IMR-90 (cell line): Measurements from ENCODE around the gene TAF1L. TPM values are rescaled to one million over a fixed set of nuclear protein-coding genes. Genes with fewer than 3 reads are reported as not detected.

ENCODE experiments used
- ATAC-seq: fragments of 200-7000 bp; cut with Tn5 transposase; 2 replicates; pipeline ENCODE4 v1.9.1; 2020; ENCODE audit warnings: low read depth, mild to moderate bottlenecking, moderate library complexity
- BruUV-seq: library from RNA; stranded (reverse); fragments of 400-500 nt; replicated peaks from 2 replicates; lab custom pipeline; 2021; lab: Mats Ljungman, UMichigan
- CTCF ChIA-PET: fragments of 300-600 bp; formaldehyde crosslinking; extraction: SDS; loops from one replicate; lab custom pipeline; 2021; ENCODE audit warnings: antibody characterized with exemption; lab: Yijun Ruan, JAX
- POLR2A ChIA-PET: fragments of 300-600 bp; sonication (Branson Sonifier 250); formaldehyde crosslinking; loops from one replicate; lab custom pipeline; 2022; ENCODE audit warnings: antibody characterized with exemption; ENCODE audit not compliant: unreplicated experiment; lab: Charles Lee
- DNase-seq: peaks from one replicate; pipeline ENCODE4 v3.0.0; 2013
- H2AFZ ChIP-seq: replicated peaks from 2 replicates; pipeline ENCODE3; 2013; ENCODE audit warnings: low read length, mild to moderate bottlenecking; ENCODE audit not compliant: poor library complexity
- H2AK5ac ChIP-seq: 2 replicates; pipeline ENCODE4 v1.6.1; 2013; ENCODE audit warnings: low read depth, low read length, inconsistent platforms
- H2AK9ac ChIP-seq: replicated peaks from 2 replicates; pipeline ENCODE3; 2013; ENCODE audit warnings: mild to moderate bottlenecking, low read depth, low read length, moderate library complexity; ENCODE audit not compliant: poor library complexity
- H2BK120ac ChIP-seq: 2 replicates; pipeline ENCODE4 v1.6.1; 2013; ENCODE audit warnings: low read depth, low read length, inconsistent platforms
- H2BK15ac ChIP-seq: 3 replicates; pipeline ENCODE4 v1.6.1; 2013; ENCODE audit warnings: low read depth, low read length, inconsistent platforms
- H2BK20ac ChIP-seq: 2 replicates; pipeline ENCODE4 v1.6.1; 2013; ENCODE audit warnings: low read depth, mild to moderate bottlenecking, inconsistent platforms, low read length, moderate library complexity
- H2BK5ac ChIP-seq: 2 replicates; pipeline ENCODE4 v1.6.1; 2013; ENCODE audit warnings: mild to moderate bottlenecking, low read depth, low read length, inconsistent platforms; ENCODE audit not compliant: poor library complexity, severe bottlenecking
- H3K14ac ChIP-seq: replicated peaks from 2 replicates; pipeline ENCODE4 v1.6.1; 2013; ENCODE audit warnings: low read depth, low read length, inconsistent platforms
- H3K18ac ChIP-seq: 2 replicates; pipeline ENCODE4 v1.6.1; 2013; ENCODE audit warnings: low read depth, low read length, control low read depth
- H3K23ac ChIP-seq: 2 replicates; pipeline ENCODE4 v1.6.1; 2013; ENCODE audit warnings: low read depth, low read length, inconsistent platforms
- H3K27ac ChIP-seq: 2 replicates; pipeline ENCODE4 v1.5.1; 2013; ENCODE audit warnings: mild to moderate bottlenecking, control low read depth, low read length; ENCODE audit not compliant: insufficient read depth
- H3K27me3 ChIP-seq: 2 replicates; pipeline ENCODE4 v1.6.1; 2013; ENCODE audit warnings: low read length; ENCODE audit not compliant: control insufficient read depth, insufficient read depth
- H3K36me3 ChIP-seq: 2 replicates; pipeline ENCODE4 v1.6.1; 2013; ENCODE audit warnings: low read length, mixed read lengths; ENCODE audit not compliant: control insufficient read depth, insufficient read depth
- H3K4ac ChIP-seq: 2 replicates; pipeline ENCODE4 v1.6.1; 2013; ENCODE audit warnings: low read depth, low read length, inconsistent platforms
- H3K4me1 ChIP-seq: 2 replicates; pipeline ENCODE4 v1.6.1; 2013; ENCODE audit warnings: low read length, mixed read lengths; ENCODE audit not compliant: control insufficient read depth, insufficient read depth
- H3K4me2 ChIP-seq: 2 replicates; pipeline ENCODE4 v1.6.1; 2013; ENCODE audit warnings: low read depth, mild to moderate bottlenecking, control low read depth, low read length, moderate library complexity
- H3K4me3 ChIP-seq: 2 replicates; pipeline ENCODE4 v1.5.1; 2013; ENCODE audit warnings: low read depth, mild to moderate bottlenecking, control low read depth, low read length, moderate library complexity; ENCODE audit not compliant: insufficient read depth
- H3K56ac ChIP-seq: 2 replicates; pipeline ENCODE4 v1.6.1; 2013; ENCODE audit warnings: low read length, inconsistent platforms; ENCODE audit not compliant: insufficient read depth; ENCODE audit errors: extremely low read depth
- H3K79me1 ChIP-seq, 2 experiments: 2 replicates each; pipeline ENCODE4 v1.6.1; 2013; ENCODE audit warnings: low read length in 2 of 2, inconsistent platforms in 1 of 2, low read depth in 1 of 2
- H3K9ac ChIP-seq: 2 replicates; pipeline ENCODE4 v1.6.1; 2013; ENCODE audit warnings: low read depth, low read length, control low read depth
- H3K9me1 ChIP-seq: 2 replicates; pipeline ENCODE4 v1.6.1; 2013; ENCODE audit warnings: low read length, inconsistent platforms; ENCODE audit not compliant: insufficient read depth
- H3K9me3 ChIP-seq: 2 replicates; pipeline ENCODE4 v1.6.1; 2013; ENCODE audit warnings: low read length; ENCODE audit not compliant: control insufficient read depth, insufficient read depth
- H4K20me1 ChIP-seq: 2 replicates; pipeline ENCODE4 v1.6.1; 2013; ENCODE audit warnings: low read length, inconsistent platforms; ENCODE audit not compliant: insufficient read depth
- H4K5ac ChIP-seq: 2 replicates; pipeline ENCODE4 v1.6.1; 2013; ENCODE audit warnings: mild to moderate bottlenecking, low read depth, low read length, control low read depth
- H4K8ac ChIP-seq, 2 experiments: 2 replicates each; pipeline ENCODE4 v1.6.1; 2013; ENCODE audit warnings: low read depth in 2 of 2, low read length in 2 of 2, control low read depth in 1 of 2, inconsistent platforms in 1 of 2
- H4K91ac ChIP-seq: 2 replicates; pipeline ENCODE4 v1.6.1; 2013; ENCODE audit warnings: low read depth, low read length, inconsistent platforms; ENCODE audit not compliant: insufficient read depth
- CEBPB ChIP-seq: IDR thresholded peaks from 2 replicates; pipeline ENCODE4 v1.6.1; 2012; ENCODE audit warnings: low read depth, low read length, improper control_type of control experiment
- MAFK ChIP-seq: IDR thresholded peaks from 2 replicates; pipeline ENCODE4 v1.6.1; 2012; ENCODE audit warnings: low read depth, low read length, improper control_type of control experiment
- RAD21 ChIP-seq: IDR thresholded peaks from 2 replicates; pipeline ENCODE4 v1.6.1; 2012; ENCODE audit warnings: low read length, improper control_type of control experiment
- SMC3 ChIP-seq: fragments of 150-350 bp; IDR thresholded peaks from 2 replicates; pipeline ENCODE4 v1.6.1; 2016; ENCODE audit warnings: low read depth, mild to moderate bottlenecking, antibody characterized with exemption, low read length, moderate library complexity
- WGBS, 2 experiments: methylation state at CpG; one replicate each; pipeline versions ENCODE4 v1.1.5 to v1.1.7; 2013; ENCODE audit warnings: missing lambda C conversion rate in 2 of 2; ENCODE audit not compliant: insufficient read length in 1 of 2; ENCODE audit errors: extremely low coverage in 2 of 2; 5-methylcytosine and 5-hydroxymethylcytosine counted together
- dilution Hi-C: fragments of 300-500 bp; cut with HindIII; formaldehyde crosslinking; loops from one replicate; pipeline ENCODE4 v1.14.3; 2018; ENCODE audit warnings: low sequenced_read_pairs; ENCODE audit not compliant: unreplicated experiment
- in situ Hi-C: fragments of 300-500 bp; cut with MboI; formaldehyde crosslinking; loops from 3 replicates; pipeline ENCODE4 v1.14.3; 2019; ENCODE audit warnings: low sequenced_read_pairs, inconsistent platforms, mixed read lengths
- intact Hi-C: fragments of 100-400 bp; cut with micrococcal nuclease; formaldehyde crosslinking; loops from 2 replicates; pipeline ENCODE4 v1.10.0; 2022
- polyA plus RNA-seq, 3 experiments: library from polyadenylated mRNA; depleted of rRNA; stranded (reverse); fragments of >200 nt; gene quantifications; 2 replicates each; pipeline ENCODE4 v1.2.3, GENCODE V29; 2012; ENCODE audit warnings: low replicate concordance in 1 of 3
- total RNA-seq: library from RNA; depleted of rRNA; stranded (reverse); fragments of >200 nt; gene quantifications from 2 replicates; pipeline ENCODE4 v1.2.3, GENCODE V29; 2012
- TF ChIP-seq, protein P1 (sequence below): conservative IDR thresholded peaks from 2 replicates; pipeline ENCODE4 v1.5.1; 2012; ENCODE audit warnings: mild to moderate bottlenecking, low read depth, low read length, improper control_type of control experiment

TAF1L gene
- total and polyA plus RNA-seq, 2 of the 4 experiments (the other 2 are of a cell fraction), result not detected

DNA sequence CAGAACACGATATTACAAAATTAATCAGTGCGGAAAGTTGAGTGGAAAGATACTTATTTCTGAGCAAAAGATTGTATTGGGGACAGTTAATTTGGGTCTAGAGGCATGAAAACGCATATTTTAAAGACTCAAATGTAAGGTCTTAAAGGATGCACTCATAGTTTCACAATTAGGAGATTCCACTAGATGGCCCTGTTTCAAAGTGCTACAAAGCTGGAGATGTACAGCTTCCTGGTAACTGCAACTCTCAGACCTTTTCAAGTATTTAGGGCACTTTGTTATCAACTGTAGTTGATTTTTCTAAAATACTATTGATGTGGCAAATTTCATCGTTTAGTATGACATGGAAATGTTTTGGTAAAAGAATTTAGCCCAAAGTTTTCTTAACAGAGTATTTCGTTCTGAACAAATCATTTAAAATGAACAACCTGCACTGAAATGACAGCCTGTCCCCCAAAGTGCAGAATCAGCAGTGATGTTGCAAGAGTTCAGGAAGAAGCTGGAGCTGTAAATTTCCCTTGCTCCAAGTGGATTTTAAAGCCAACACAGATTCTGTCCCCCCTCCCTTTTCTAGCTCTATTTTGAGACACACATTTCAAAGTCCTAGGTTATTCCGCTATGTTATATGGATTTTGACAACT is 46.3 kb downstream of the TAF1L start:
- ChIA-PET CTCF (interaction anchor here (0.6 to 3.3 kb wide), 8 partner anchors 9 to 877 kb away, joined by 3 to 15 read pairs (median 4); no protein-coding TSS in a partner anchor), POLR2A (interaction anchor here (0.6 kb wide), 1 partner anchor 387 kb away, joined by 3 read pairs; no protein-coding TSS in a partner anchor)
- Histone ChIP-seq H3K23ac (no peak overlapping the region), H2BK20ac (no peak overlapping the region), H3K18ac (no peak overlapping the region), H3K4me3 (no peak overlapping the region), H3K9me1 (no peaks in the 10 kb centered on the region), H3K79me1 (no peaks in the 10 kb centered on the region), H3K9me3 (no peaks in the 10 kb centered on the region), H3K27ac (no peak overlapping the region), H2AK9ac (no peak overlapping the region), H3K56ac (no peak overlapping the region), H2AFZ (no peak overlapping the region), H2BK15ac (no peak overlapping the region), H2BK120ac (no peak overlapping the region), H4K5ac (no peak overlapping the region), H3K27me3 (peaks cover 3% of the 10 kb centered on the region; the same call in 1 of the 2 replicates), H4K8ac (no peak overlapping the region), H3K4me2 (no peak overlapping the region), H2AK5ac (no peak overlapping the region), H3K36me3 (no peaks in the 10 kb centered on the region), H4K20me1 (no peaks in the 10 kb centered on the region), H3K4me1 (no peaks in the 10 kb centered on the region), H3K14ac (no peak overlapping the region), H3K4ac (no peak overlapping the region), H3K9ac (no peak overlapping the region), H2BK5ac (no peak overlapping the region), H4K91ac (no peak overlapping the region)
- in situ Hi-C loops (no loop called here), dilution Hi-C loops (no loop called here), intact Hi-C loops (loop anchor here (1.0 kb wide), 1 partner anchor 379 kb away; no protein-coding TSS in a partner anchor)
- peak; percentile 87 for ATAC-seq
- peak; percentile 57 for DNase-seq
- BruUV-seq, result no TSS peak
- 0% methylated on average over 1 of the region's 6 CpGs; no CpG with 5 or more reads in 1 of the 2 experiments for WGBS, 2 experiments
- TF ChIP-seq RAD21 (peak; percentile 52), SMC3 (peak; percentile 55), CEBPB (0 out of 2 replicates have a peak, but pooled peaks have one; percentile 9), MAFK (no peak)
- TF ChIP-seq, protein P1, sequence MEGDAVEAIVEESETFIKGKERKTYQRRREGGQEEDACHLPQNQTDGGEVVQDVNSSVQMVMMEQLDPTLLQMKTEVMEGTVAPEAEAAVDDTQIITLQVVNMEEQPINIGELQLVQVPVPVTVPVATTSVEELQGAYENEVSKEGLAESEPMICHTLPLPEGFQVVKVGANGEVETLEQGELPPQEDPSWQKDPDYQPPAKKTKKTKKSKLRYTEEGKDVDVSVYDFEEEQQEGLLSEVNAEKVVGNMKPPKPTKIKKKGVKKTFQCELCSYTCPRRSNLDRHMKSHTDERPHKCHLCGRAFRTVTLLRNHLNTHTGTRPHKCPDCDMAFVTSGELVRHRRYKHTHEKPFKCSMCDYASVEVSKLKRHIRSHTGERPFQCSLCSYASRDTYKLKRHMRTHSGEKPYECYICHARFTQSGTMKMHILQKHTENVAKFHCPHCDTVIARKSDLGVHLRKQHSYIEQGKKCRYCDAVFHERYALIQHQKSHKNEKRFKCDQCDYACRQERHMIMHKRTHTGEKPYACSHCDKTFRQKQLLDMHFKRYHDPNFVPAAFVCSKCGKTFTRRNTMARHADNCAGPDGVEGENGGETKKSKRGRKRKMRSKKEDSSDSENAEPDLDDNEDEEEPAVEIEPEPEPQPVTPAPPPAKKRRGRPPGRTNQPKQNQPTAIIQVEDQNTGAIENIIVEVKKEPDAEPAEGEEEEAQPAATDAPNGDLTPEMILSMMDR, result peak; percentile 55
